HG03575 (cell line): ENCODE results near the gene C4BPB.

Source experiments
- ATAC-seq: cut with Tn5 transposase; IDR thresholded peaks from one replicate; pipeline ENCODE4 v1.9.1; 2021; ENCODE audit not compliant: unreplicated experiment, insufficient number of reproducible peaks, low FRiP score; ENCODE audit errors: extremely low read depth

Gene C4BPB

DNA sequence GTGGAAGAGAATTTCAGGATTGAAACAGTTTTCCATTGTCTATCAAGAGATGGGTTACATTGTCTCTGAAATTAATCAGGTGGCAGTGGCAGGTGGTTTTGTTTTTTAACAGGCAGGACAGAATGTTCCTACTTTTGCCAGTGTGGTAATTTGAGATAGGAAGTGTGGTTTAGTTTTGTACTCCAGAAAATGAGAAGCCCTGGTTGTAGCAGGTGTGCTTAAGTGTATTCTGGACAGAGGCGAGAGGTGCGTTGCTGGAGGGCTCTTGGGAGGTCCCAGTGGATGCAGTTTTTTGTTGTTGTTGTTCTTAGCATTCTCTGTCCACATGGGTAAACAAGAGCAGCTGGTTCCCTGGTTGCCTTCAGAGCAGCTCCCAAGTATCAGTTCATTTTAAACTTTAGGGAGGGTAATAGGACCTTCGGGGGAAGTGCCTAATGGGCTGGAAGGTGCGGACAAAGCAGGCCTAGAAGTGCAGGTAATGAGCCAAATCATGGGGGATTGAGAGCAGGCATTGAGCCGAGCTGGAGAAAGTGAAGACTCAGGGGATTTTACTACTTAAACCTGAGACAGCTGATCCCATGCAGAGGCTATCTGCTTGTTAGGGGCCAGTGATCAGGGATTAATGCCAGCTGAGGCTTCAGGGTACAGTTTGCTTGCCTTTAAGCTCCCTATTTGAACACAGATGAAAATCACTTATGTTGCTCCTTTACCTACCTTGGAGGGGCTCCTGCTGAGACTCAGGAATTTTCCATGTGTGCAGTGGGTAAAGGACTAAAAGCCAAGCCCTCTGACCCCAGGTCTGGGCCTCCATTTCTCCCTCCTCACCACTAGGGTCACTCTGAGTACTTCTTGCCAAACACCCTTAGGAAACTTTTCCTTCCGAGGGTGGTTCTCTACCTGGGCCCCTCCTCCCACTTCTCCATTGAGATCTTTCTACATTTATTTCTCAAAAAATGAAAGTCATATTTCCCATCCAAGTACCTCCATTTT is 29.5 kb upstream of the C4BPB start:
- no peak for ATAC-seq

DNA sequence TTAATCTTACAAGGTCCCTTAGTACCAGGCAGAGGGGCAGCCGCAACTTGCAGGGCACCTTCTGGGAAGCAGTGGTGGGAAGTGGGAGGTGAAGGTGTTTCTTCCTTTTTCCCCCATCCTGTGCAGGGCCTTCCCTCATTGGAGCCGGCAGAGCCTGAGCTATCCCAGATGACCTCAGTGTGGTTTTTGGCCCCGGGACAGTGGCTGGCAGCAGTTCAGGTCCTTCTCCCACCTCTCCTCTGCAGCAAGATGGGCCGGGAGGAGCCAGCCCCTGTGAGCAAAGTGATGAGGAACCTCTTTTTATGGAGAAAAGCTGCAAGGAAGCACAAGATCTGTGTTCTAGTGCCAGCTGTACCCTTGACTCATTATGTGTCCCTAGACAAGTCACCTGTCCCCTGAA is 28.8 kb upstream of the C4BPB start:
- no peak for ATAC-seq

DNA sequence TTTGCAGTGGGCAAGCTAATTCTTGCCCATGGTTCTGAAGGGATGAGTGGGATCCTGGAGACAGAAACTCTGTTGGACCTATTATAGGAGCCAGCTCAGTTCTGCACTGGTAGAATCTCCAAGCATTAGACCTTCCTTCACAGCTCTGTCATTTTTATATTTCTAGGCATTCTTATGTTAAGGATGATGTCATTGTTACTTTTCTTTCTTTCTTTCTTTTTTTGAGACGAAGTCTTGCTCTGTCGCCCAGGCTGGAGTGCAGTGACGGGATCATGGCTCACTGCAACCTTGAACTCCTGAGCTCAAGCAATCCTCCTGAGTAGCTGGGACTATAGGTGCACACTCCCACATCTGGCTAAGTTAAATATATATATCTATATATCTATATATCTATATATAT is 28.1 kb upstream of the C4BPB start:
- ATAC-seq = no peak

DNA sequence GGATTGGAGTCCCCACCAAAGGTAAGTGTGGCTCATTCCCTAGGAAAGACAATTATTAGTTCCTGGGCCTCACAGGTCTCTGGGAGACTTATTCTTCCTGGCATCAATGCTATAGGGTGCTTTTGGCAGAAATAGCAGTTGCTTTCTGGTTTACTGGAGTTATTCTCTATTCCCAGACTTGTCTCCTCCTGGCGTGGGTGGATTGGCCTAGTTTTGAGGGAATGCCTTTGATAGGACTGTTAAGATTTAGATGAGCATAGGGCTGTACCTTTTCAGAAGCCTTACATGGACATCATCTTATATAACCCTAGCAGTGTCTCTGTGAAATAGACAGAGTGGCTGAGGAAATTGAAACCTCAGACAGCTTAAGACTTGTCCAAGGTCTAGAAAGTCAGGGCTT is 26.6 kb upstream of the C4BPB start:
- no peak for ATAC-seq

DNA sequence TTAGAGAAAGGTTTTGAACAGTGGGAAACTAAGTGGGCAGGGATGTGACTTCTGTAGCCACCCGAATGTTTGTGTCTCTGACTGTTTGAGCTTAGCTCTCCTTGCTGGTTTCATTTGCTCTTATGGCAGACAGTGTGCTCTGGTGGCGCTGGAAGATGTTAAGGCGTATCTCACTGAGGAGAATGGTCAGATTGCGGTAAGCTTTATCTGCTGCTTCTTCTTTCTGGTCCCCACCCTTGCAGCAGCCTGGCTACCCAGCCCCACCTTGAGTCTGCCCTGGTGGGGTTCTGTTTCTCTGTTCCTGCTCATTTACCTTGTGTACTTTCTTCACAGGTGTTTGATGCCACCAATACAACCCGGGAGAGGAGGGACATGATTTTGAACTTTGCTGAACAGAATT is 25.6 kb upstream of the C4BPB start:
- ATAC-seq = no peak

DNA sequence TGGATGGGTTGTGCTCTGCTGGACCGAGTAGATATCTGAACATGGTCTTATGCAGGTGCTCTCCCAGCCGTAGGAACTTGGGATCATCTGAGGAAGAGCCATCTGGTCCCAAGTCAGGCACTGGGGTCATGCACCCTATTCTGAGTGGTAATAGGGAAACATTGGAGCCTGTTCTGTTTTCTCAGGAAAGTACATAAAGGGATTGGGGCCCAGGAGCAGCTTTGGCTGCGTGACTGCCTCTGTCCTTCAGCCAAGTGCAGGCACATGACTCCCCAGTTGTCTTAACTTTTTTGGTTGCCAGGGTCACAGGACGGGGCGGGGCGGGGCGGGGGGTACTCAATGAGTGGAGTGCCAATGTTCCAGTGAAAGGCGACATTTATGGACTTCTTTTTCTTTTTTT is 24.1 kb upstream of the C4BPB start:
- no peak for ATAC-seq

DNA sequence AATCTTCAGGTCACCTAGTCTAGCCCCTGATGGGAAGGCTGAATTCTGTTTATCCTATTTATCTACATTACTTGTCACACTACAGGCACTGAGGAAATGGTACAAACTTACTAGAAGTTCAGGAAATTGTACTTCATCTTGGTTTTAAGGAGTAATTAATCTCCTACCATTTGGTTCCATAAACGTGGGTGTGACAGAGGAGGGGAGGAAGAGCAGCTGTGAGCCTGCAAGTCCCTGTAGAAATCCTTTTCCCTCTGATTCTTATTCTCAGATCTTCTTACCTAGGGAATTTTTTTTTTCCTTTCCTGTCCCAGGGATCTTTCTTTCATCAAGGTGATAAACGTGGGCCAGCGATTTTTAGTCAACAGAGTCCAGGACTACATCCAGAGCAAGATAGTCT is 21.5 kb upstream of the C4BPB start:
- no peak for ATAC-seq

DNA sequence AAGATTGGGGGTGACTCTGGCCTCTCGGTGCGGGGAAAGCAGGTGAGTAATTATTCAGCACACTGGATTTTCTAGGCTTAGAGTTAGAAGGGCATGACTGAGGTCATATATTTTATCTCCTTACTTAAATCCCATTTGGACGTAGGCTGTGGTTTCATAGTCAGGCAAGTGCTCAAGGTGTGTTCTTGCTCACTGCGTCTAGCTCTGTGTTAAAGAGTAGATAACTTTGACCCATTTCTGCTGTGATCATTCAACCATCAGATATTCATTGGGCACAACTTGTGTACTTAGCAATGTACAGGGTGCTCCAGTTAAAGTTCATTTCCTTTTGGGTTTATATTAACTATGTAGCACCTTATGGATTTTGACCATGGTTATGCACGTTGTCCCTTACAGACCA is 21.0 kb upstream of the C4BPB start:
- ATAC-seq = no peak

DNA sequence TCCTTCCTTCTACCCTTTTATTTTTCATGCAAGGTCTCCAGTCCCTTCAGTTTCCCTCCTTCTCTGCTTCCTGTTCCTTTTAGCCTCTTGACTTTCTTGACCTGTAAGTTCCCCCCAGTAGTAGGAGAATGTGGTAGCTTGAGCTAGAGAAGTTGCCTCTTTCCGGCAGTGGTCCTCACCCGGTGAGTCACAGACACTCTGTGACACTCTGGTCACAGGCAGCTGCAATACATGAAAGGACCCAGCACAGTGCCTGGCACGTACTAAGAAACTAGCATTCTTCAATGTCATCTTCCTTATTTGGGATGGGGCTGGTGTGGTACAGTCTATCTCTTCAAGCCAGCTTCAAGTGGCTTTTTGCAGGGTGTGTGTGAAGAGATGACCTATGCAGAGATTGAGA is 19.6 kb upstream of the C4BPB start:
- ATAC-seq = no peak

DNA sequence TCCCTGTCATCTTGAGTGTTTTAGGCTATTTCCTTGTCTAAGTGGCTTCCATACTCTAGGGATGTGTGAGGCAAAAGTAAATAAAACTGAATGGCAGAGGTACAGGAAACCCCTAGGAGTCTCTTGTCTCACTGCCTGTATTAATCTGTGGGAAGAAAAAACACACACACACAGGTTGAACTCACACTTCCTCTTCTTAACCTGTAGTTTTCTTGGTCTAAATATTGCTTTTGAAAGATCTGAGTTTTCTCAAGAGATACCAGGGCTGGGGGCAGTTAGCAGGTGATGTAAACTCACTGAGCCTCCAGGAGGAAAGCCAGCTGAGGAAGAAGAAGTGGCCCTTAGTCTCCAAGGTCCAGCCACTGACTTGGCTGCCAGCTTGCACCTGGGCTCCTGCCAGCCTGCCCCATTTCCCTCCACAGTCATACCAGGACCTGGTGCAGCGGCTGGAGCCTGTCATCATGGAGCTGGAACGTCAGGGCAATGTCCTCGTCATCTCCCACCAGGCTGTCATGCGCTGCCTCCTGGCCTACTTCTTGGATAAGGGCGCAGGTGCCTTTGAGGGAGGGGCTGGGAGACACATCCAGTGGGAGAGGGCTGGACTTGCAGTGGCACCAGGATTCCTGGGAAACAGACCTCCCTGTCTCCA is 18.7 kb upstream of the C4BPB start:
- ATAC-seq = no peak

DNA sequence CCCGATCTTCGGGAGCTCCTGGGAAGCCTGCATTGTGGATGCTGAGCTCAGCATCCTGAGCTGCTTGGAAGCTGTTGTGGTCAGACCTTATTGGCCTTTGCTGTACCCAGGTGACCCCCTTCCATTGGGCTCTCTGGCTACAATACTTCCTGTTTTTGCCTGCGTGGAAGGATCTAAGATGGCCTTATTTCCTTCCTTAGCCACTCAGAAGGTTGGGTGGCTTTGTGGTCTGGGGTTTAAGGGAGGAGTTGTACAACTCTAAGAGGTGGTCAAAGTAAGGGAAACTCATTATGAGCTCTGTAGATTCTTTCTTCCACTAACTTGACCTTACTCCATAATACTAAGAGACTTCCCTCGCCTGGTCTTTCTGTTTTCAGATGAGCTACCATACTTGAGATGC is 17.8 kb upstream of the C4BPB start:
- ATAC-seq = no peak

DNA sequence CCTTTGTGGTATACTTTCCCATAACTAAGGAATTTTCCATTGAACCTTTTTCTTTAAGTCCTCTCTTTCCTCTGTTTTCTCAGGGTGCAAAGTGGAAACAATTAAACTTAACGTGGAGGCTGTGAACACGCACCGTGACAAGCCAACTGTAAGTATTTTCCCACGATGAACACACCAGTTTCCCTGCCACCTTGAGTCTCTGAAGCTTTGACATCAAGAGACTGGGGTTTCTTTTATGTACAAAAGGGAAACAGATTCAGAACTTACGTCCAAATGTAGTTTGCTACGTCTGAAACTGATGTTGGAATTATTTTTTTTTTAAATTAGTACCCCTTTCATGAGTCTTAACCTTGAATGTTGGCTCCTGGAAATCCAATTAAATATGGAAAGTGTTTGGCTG is 17.2 kb upstream of the C4BPB start:
- ATAC-seq = no peak

DNA sequence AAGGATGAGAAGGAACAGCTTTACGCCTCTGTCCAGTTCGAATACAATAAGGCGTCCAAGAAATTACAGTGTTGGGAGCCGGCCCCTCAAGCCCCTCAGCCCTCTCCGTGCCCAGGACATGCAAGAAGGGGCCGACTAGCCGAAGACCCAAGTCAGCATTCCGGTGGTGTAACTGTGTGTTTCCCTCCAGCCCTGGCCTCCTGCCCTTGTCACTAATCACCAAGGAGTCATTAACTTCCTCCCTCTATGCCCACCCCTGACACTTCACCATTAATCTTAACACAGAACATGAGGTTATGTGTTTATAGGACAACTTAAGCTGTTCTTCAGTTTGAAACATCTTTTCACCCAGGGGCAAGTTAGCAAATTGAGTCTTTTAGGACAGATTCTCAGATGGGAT is 16.4 kb upstream of the C4BPB start:
- no peak for ATAC-seq

DNA sequence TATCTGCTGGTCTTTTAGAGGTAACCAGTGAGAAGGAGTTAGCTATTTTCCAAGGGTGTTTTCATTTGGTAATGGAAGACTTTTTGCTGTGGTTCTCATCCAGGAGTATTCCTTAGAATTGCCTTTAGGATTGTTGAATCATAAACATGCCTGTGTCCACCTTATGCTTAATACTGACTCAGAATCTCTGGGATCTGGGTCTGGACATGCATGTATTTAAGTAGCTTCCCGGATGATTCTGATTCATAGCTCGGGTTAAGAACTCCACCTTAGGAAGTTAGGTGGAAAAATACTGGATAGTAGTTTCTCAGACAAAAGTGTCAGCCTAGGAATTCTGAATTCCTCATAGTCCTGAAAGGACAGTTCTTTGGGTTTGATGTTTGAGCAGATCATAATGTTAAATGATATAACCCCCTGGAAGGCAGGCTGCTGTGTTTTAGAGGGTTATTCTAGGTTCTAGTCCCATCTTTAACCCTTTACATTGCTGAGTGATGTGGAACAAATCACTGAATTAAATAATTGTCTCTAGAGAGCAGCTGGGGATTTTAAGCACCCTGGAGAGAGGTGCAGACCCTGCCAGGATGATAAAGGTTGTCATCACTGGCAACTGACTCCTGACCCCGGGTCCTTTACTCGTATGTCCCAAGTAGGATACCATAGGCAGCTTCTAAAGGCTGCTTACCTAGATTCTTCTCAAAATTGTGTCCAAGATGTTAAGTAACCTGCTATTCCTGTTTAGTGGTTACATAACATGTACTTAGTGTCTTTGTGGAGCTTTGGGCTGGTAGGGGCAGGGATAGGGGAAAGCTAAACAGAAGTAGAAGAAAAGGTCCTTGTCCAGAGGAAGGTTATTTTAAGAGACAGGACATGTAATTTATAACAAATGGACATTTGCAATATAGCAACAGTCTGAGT is 14.5 kb upstream of the C4BPB start:
- ATAC-seq = no peak

DNA sequence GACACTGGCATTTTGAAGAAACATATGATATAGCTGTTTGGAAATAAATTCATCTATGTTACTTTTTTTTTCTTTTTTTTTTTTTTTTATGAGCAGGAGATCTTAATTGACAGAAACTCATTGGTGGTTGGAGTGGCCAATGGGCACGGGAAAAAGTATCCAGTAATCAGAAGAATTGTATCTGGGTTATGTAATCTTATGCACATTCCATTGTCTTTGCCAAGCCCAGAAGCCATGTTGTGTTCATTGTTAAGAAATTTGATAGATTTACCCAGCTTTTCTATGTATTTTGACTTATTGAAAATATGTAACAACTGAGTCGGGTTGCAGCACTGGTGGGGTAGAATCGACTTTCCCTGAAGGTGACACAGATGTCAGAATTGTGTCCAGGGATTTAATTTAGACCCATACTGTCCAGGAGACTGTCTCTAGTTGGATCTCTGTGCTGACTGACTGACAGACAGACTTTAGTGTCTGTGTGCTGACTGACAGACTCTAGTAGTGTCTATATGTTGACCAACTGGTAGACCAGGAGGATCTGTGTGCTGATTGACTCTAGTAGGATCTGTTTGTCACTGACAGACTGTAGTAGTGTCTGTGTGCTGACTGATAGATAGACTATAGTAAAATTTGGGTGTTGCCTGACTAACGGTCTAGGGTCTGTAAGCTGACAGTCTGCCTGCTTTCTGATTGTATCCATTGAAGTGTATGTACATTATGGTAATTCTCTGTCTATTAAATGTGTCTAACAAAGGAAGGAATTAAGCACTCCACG is 12.3 kb upstream of the C4BPB start:
- no peak for ATAC-seq

DNA sequence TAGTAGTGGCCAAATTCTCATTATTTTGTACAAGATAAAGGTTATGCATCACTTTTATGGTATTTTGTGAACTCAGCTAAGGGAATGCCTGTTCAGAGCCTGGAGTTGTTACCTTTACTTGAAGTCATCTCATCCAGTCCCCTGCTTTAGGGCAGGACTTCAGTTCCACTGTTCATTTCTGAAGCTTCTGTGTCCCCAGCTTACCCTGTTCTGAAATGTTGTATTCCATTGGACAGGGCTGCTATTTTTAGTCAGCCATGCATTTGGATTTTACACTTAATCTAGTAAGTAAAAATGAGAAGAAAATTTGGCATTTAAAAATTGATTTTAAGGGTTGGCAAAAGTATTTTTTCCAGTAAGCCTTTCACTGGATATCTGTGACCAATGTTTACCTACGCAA is 11.6 kb upstream of the C4BPB start:
- no peak for ATAC-seq

DNA sequence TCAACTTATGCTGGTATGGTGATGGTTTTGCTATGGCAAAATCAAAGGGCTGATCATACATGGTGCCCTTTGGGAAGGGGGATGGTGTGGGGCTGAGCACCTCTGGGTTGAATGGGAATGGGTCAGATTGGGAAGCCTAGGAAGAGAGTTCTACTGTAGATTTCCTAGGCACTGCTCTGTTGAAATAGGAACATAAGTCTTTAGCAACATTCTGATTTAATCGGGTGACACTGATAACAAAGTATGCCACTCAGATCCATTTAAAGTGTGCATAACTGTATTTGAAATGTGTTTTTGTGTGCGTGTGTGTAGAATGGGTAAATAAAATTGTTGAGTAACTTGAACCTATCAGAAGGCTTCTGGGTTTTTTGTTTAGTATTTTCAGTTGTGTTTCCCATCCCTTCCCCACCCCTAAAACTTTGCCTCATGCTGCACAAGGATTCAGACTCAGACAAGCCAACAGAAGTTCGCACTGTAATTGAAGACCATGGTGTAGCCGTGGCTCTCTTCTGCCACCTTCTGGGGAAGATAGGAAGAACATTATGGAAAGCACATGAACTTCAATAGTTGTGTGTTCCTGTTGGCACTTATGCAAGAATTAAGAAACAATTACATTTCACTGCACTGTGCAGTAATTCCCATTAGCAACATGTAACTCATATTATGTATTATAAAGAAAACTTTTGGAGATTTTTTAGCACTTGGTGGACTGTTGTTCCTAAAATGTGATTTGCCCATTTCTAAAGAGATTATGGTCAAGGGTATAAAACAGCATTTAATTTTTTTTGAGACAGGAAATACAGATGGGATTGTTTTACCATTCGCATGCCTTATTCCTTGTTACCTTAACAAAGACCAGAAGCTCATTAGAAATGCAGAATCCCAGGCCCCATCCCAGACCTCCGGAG is 10.9 kb upstream of the C4BPB start:
- no peak for ATAC-seq

DNA sequence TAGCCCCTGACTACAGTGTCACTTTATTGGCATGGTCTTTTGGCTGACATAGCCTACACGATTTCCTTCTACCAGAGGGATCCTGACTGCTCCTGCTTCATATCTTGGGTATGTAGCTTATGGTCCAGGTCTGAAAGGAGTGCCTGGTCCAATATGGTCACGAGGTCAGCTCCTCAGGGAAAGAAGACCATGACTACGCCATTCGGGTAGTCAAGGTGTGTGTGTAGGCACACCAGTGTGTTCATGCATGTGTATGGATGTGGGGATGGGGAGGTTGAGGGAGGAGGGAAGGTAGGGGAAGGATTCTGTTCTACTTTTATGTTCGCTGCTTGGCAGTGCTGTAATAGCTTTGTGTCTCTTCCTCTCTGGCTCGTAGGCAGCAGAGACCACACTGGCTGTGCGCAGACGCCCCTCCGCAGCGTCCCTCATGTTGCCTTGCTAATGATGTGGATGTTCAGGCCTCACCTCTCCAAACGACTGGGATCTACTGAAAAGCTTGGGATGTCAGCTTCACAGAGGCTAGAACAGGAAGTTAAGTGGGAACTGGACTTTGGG is 10.0 kb upstream of the C4BPB start:
- no peak for ATAC-seq
